HepG2 (cell line): Measurements from ENCODE around the gene SIGMAR1. TPM values are rescaled to one million over a fixed set of nuclear protein-coding genes. Genes with fewer than 3 reads are reported as not detected.

Source experiments
- MAFG ChIP-seq: sonication (generic); formaldehyde crosslinking; IDR thresholded peaks from 2 replicates; pipeline ENCODE4 v1.5.1; 2020; ENCODE audit warnings: mild to moderate bottlenecking, missing genetic modification reagents
- NR2F1 ChIP-seq, 2 experiments: fragments of 450-650 bp in 1 of 2; formaldehyde crosslinking in 1 of 2; IDR thresholded peaks; 2 replicates each; pipeline versions ENCODE4 v1.5.0 to v1.6.1; 2016 to 2020; ENCODE audit warnings: mild to moderate bottlenecking in 1 of 2, missing compliant biosample characterization in 1 of 2, missing genetic modification reagents in 1 of 2, moderate library complexity in 1 of 2
- PRPF4 ChIP-seq: fragments of 200-400 bp; formaldehyde crosslinking; IDR thresholded peaks from 2 replicates; pipeline ENCODE4 v1.6.1; 2016; ENCODE audit warnings: low read length, low read depth; ENCODE audit not compliant: poor library complexity, severe bottlenecking
- SMAD9 ChIP-seq: sonication (generic); formaldehyde crosslinking; IDR thresholded peaks from 2 replicates; pipeline ENCODE4 v1.5.1; 2020; ENCODE audit warnings: mild to moderate bottlenecking, missing genetic modification reagents
- SP2 ChIP-seq: sonication (generic); formaldehyde crosslinking; IDR thresholded peaks from 2 replicates; pipeline ENCODE4 v1.5.1; 2020; ENCODE audit warnings: mild to moderate bottlenecking, missing genetic modification reagents
- SRF ChIP-seq: IDR thresholded peaks from 2 replicates; pipeline ENCODE4 v1.6.1; 2011; ENCODE audit warnings: mild to moderate bottlenecking, low read depth, low read length, moderate library complexity
- TAF15 ChIP-seq: fragments of 200-400 bp; formaldehyde crosslinking; IDR thresholded peaks from one replicate; pipeline ENCODE4 v1.6.1; 2018; ENCODE audit warnings: mild to moderate bottlenecking, low read depth, low read length; ENCODE audit not compliant: poor library complexity, severe bottlenecking
- ZBTB38 ChIP-seq: sonication (generic); formaldehyde crosslinking; IDR thresholded peaks from 2 replicates; pipeline ENCODE4 v1.5.1; 2020; ENCODE audit warnings: mild to moderate bottlenecking, missing genetic modification reagents
- ZBTB8A ChIP-seq: sonication (generic); formaldehyde crosslinking; IDR thresholded peaks from 2 replicates; pipeline ENCODE4 v1.4.0; 2020; ENCODE audit warnings: mild to moderate bottlenecking, low read depth, missing genetic modification reagents, borderline replicate concordance
- ZNF343 ChIP-seq: sonication (generic); formaldehyde crosslinking; IDR thresholded peaks from 2 replicates; pipeline ENCODE4 v1.4.0; 2020; ENCODE audit warnings: mild to moderate bottlenecking, missing genetic modification reagents
- ZNF350 ChIP-seq: sonication (generic); formaldehyde crosslinking; IDR thresholded peaks from 2 replicates; pipeline ENCODE4 v1.4.0; 2020; ENCODE audit warnings: mild to moderate bottlenecking, low read depth, missing genetic modification reagents, borderline replicate concordance
- ZNF367 ChIP-seq: sonication (generic); formaldehyde crosslinking; IDR thresholded peaks from 2 replicates; pipeline ENCODE4 v1.4.0; 2020; ENCODE audit warnings: missing genetic modification reagents, borderline replicate concordance
- ZNF547 ChIP-seq: sonication (generic); formaldehyde crosslinking; IDR thresholded peaks from 2 replicates; pipeline ENCODE4 v1.5.1; 2020; ENCODE audit warnings: mild to moderate bottlenecking, missing genetic modification reagents
- ZNF629 ChIP-seq: sonication (generic); formaldehyde crosslinking; conservative IDR thresholded peaks from 2 replicates; pipeline ENCODE4 v1.5.0; 2020; ENCODE audit warnings: missing genetic modification reagents
- ZNF7 ChIP-seq: IDR thresholded peaks from 2 replicates; pipeline ENCODE4 v1.6.1; 2016; ENCODE audit warnings: missing biosample characterization, missing genetic modification reagents
- ZNF703 ChIP-seq: sonication (generic); formaldehyde crosslinking; IDR thresholded peaks from 2 replicates; pipeline ENCODE4 v1.5.1; 2020; ENCODE audit warnings: missing genetic modification reagents, mild to moderate bottlenecking, moderate library complexity, borderline replicate concordance
- polyA plus RNA-seq, 8 experiments: library from polyadenylated mRNA; depleted of rRNA in 3 of 8; stranded (reverse) in 7 of 8; unstranded in 1 of 8; fragments of >200 nt; fragmentation: Illumina TruSeq in 4 of 8; extraction: Trizol in 4 of 8; gene quantifications; 2 replicates each; pipeline versions ENCODE4 v1.2.1 to v1.2.3, GENCODE V29; 2011 to 2016; ENCODE audit warnings: low read depth in 4 of 8, missing spikeins in 1 of 8, mixed read lengths in 1 of 8; ENCODE audit not compliant: insufficient read depth in 1 of 8
- total RNA-seq, 5 experiments: library from RNA; depleted of rRNA; stranded (reverse); fragments of >200 nt; fragmentation: Illumina TruSeq; extraction: Trizol; gene quantifications; 2 replicates each; pipeline ENCODE4 v1.2.3, GENCODE V29; 2016; ENCODE audit warnings: low read depth in 1 of 5
- TF ChIP-seq, protein P1 (sequence below): sonication (generic); formaldehyde crosslinking; IDR thresholded peaks from 2 replicates; pipeline ENCODE4 v1.4.0; 2020; ENCODE audit warnings: missing genetic modification reagents
- TF ChIP-seq, protein P2 (sequence below): sonication (generic); formaldehyde crosslinking; IDR thresholded peaks from 2 replicates; pipeline ENCODE4 v1.5.0; 2020; ENCODE audit warnings: mild to moderate bottlenecking, missing genetic modification reagents, borderline replicate concordance

SIGMAR1 gene
- total and polyA plus RNA-seq, 2 of the 13 experiments (the other 11 are each of a cell fraction or from before 2014, with no cell fraction given): 38.9 to 60.8 TPM

DNA sequence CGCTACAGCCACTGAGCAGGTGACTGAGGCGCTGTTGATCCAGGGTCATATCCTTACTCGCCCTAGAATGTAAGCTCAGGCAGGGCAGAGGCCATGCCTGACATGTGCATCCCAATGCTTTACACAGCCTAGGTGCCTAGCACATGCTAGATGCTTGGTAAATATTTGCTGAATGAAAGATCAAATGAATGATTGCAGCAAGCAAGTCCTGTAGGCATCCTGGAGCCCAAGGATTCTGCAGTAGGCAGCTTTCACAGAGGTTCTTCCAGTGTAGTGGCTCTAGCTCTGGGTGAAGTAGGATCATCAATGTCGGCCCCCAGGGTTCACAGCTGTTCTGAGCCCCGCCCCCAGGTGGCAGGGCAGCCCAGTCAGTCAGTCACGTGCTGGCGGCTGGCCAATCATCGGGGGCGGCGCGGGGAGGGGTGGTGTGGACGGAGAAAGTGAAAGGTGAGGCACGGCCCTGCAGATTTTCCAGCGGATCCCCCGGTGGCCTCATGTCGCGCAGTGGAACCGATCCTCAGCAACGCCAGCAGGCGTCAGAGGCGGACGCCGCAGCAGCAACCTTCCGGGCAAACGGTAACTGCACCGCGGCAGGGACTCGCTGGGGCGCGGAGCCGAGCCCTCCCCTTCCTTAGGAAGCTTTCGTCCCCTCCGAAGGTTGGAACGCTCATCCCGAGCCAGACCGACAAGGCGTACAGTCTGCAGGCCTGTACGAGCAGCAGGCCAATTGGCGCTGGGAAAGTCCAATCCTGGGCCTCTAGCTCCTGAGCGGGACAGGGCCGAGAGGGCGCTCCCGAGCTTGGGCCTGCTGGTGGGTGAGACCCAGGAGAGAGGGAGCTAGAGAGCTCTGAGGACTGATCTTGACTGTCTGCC, 8.9 kb upstream of the SIGMAR1 start, which contains the start of gene GALT (continued):
- TF ChIP-seq, protein P1, sequence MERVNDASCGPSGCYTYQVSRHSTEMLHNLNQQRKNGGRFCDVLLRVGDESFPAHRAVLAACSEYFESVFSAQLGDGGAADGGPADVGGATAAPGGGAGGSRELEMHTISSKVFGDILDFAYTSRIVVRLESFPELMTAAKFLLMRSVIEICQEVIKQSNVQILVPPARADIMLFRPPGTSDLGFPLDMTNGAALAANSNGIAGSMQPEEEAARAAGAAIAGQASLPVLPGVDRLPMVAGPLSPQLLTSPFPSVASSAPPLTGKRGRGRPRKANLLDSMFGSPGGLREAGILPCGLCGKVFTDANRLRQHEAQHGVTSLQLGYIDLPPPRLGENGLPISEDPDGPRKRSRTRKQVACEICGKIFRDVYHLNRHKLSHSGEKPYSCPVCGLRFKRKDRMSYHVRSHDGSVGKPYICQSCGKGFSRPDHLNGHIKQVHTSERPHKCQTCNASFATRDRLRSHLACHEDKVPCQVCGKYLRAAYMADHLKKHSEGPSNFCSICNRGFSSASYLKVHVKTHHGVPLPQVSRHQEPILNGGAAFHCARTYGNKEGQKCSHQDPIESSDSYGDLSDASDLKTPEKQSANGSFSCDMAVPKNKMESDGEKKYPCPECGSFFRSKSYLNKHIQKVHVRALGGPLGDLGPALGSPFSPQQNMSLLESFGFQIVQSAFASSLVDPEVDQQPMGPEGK (CRISPR knock-in tag): peak; percentile 89
- TF ChIP-seq ZNF350 (peak; percentile 67; the same call in 1 of the 2 replicates), ZBTB38 (CRISPR knock-in tag) (no peak), ZNF629 (CRISPR knock-in tag) (no peak), ZNF367 (CRISPR knock-in tag) (no peak), ZNF7 (CRISPR knock-in tag) (no peak), SP2 (no peak; the same call in 1 of the 2 replicates), ZNF343 (CRISPR knock-in tag) (0 out of 2 replicates have a peak, but pooled peaks have one; percentile 29), ZNF703 (CRISPR knock-in tag) (peak; percentile 19; the same call in 1 of the 2 replicates), ZNF547 (peak; percentile 82), SRF (no peak), SMAD9 (CRISPR knock-in tag) (0 out of 2 replicates have a peak, but pooled peaks have one; percentile 11), ZBTB8A (CRISPR knock-in tag) (no peak), NR2F1 (CRISPR knock-in tag; IDR thresholded peaks at IDR 0.05) (no peak; a peak in 1 of 4 replicates), MAFG (CRISPR knock-in tag) (no peak), PRPF4 (no peak), TAF15 (no peak)
- TF ChIP-seq, protein P2, sequence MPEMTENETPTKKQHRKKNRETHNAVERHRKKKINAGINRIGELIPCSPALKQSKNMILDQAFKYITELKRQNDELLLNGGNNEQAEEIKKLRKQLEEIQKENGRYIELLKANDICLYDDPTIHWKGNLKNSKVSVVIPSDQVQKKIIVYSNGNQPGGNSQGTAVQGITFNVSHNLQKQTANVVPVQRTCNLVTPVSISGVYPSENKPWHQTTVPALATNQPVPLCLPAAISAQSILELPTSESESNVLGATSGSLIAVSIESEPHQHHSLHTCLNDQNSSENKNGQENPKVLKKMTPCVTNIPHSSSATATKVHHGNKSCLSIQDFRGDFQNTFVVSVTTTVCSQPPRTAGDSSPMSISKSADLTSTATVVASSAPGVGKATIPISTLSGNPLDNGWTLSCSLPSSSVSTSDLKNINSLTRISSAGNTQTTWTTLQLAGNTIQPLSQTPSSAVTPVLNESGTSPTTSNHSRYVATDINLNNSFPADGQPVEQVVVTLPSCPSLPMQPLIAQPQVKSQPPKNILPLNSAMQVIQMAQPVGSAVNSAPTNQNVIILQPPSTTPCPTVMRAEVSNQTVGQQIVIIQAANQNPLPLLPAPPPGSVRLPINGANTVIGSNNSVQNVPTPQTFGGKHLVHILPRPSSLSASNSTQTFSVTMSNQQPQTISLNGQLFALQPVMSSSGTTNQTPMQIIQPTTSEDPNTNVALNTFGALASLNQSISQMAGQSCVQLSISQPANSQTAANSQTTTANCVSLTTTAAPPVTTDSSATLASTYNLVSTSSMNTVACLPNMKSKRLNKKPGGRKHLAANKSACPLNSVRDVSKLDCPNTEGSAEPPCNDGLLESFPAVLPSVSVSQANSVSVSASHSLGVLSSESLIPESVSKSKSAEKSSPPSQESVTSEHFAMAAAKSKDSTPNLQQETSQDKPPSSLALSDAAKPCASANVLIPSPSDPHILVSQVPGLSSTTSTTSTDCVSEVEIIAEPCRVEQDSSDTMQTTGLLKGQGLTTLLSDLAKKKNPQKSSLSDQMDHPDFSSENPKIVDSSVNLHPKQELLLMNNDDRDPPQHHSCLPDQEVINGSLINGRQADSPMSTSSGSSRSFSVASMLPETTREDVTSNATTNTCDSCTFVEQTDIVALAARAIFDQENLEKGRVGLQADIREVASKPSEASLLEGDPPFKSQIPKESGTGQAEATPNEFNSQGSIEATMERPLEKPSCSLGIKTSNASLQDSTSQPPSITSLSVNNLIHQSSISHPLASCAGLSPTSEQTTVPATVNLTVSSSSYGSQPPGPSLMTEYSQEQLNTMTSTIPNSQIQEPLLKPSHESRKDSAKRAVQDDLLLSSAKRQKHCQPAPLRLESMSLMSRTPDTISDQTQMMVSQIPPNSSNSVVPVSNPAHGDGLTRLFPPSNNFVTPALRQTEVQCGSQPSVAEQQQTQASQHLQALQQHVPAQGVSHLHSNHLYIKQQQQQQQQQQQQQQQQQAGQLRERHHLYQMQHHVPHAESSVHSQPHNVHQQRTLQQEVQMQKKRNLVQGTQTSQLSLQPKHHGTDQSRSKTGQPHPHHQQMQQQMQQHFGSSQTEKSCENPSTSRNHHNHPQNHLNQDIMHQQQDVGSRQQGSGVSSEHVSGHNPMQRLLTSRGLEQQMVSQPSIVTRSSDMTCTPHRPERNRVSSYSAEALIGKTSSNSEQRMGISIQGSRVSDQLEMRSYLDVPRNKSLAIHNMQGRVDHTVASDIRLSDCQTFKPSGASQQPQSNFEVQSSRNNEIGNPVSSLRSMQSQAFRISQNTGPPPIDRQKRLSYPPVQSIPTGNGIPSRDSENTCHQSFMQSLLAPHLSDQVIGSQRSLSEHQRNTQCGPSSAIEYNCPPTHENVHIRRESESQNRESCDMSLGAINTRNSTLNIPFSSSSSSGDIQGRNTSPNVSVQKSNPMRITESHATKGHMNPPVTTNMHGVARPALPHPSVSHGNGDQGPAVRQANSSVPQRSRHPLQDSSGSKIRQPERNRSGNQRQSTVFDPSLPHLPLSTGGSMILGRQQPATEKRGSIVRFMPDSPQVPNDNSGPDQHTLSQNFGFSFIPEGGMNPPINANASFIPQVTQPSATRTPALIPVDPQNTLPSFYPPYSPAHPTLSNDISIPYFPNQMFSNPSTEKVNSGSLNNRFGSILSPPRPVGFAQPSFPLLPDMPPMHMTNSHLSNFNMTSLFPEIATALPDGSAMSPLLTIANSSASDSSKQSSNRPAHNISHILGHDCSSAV (CRISPR knock-in tag): no peak
